ENCODE results near the gene ARPC5.

The ARPC5 gene

GRCh38 chr1:183675381-183675780 is 39.8 kb upstream of the ARPC5 start:
- Mint-ChIP-seq H3K36me3 (ENCODE audit: low read depth) (no peaks in the 10 kb centered on the region), H3K27me3 (ENCODE audit: low read depth) (no peaks in the 10 kb centered on the region), H3K4me3 (no peak overlapping the region), H3K9me3 (peaks cover 23% of the 10 kb centered on the region), H3K4me1 (peaks cover 31% of the 10 kb centered on the region), H3K27ac (peak overlapping the region in 2 of 3 experiments; percentile 70 to 71)
- TF ChIP-seq CTCF (IDR thresholded peaks at IDR 0.05; ENCODE audit: unreplicated experiment in 3 of 3), result no peak

DNA sequence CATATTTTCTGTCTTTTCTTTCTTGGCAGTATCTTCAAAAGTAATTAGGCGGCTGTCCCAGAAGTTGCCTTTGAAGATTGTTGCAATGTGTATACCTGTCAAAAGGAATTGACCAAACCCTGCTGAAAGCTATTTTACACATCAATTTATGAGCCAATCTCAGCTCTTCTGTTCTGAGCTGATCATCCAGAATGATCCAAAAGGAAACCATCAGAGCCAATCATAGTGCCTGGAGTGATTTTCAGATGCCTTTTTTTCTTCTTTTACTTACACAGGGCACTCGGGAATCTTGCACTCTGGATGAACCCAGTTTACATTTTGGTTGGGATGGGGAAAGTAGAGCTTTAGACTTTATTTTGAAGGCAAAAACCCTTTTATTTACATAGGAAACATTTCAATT is 39.3 kb upstream of the ARPC5 start:
- Mint-ChIP-seq H3K4me1 (peaks cover 31% of the 10 kb centered on the region), H3K9me3 (peaks cover 19% of the 10 kb centered on the region), H3K4me3 (no peak overlapping the region), H3K27ac (peak overlapping the region in 2 of 3 experiments; percentile 70 to 71), H3K36me3 (ENCODE audit: low read depth) (no peaks in the 10 kb centered on the region), H3K27me3 (ENCODE audit: low read depth) (no peaks in the 10 kb centered on the region)
- TF ChIP-seq CTCF (IDR thresholded peaks at IDR 0.05; ENCODE audit: unreplicated experiment in 3 of 3), result no peak

- Mint-ChIP-seq H3K36me3 (ENCODE audit: low read depth) (peaks cover 3% of the 10 kb centered on the region), H3K9me3 (peaks cover 20% of the 10 kb centered on the region), H3K4me3 (no peak overlapping the region), H3K27ac (peak overlapping the region in 2 of 3 experiments; percentile 70 to 71), H3K4me1 (peaks cover 31% of the 10 kb centered on the region), H3K27me3 (ENCODE audit: low read depth) (no peaks in the 10 kb centered on the region)
- TF ChIP-seq CTCF (IDR thresholded peaks at IDR 0.05; ENCODE audit: unreplicated experiment in 3 of 3), result no peak
Observed at GRCh38 chr1:183674339-183674738, 38.8 kb upstream of the ARPC5 start.

- Mint-ChIP-seq H3K27me3 (ENCODE audit: low read depth) (no peaks in the 10 kb centered on the region), H3K9me3 (peaks cover 20% of the 10 kb centered on the region), H3K4me3 (peak overlapping the region in 1 of 3 experiments; percentile 7), H3K27ac (peak overlapping the region in 2 of 3 experiments; percentile 70 to 83), H3K4me1 (peaks cover 31% of the 10 kb centered on the region), H3K36me3 (ENCODE audit: low read depth) (peaks cover 4% of the 10 kb centered on the region)
- TF ChIP-seq CTCF (IDR thresholded peaks at IDR 0.05; ENCODE audit: unreplicated experiment in 3 of 3), result no peak
Observed at GRCh38 chr1:183673605-183674323, 38.2 kb upstream of the ARPC5 start.

DNA sequence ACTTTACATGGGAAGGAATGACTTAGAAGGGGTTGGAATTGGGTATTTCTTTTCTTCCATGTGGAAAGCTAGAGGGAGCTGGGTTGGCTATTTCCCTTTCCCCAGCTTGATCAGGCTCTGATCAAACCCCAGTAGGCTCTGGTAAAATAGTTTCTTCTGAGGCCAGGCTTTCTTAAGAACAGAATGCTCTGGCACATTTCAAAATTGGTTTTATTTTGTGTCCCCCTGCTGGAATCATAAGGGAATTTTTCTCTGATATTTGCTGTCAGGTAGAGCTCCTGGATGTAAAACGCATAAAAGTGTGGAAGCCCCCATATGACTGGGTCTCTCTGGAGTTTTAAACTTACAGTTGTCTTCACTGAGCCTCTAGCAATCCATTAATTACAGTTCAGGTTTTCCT is 34.6 kb upstream of the ARPC5 start:
- TF ChIP-seq CTCF (IDR thresholded peaks at IDR 0.05; ENCODE audit: unreplicated experiment in 3 of 3), result no peak
- no peaks in the 10 kb centered on the region for H3K27me3 Mint-ChIP-seq (ENCODE audit: low read depth)
- H3K36me3 Mint-ChIP-seq (ENCODE audit: low read depth), result peaks cover 4% of the 10 kb centered on the region
- H3K9me3 Mint-ChIP-seq, result peaks cover 17% of the 10 kb centered on the region
- H3K27ac Mint-ChIP-seq, result no peak overlapping the region
- peaks cover 20% of the 10 kb centered on the region for H3K4me1 Mint-ChIP-seq
- H3K4me3 Mint-ChIP-seq, result no peak overlapping the region

GRCh38 chr1:183656355-183656754 is 20.8 kb upstream of the ARPC5 start:
- Mint-ChIP-seq H3K27ac (peak overlapping the region in 1 of 3 experiments; percentile 75), H3K9me3 (peaks cover 12% of the 10 kb centered on the region), H3K4me3 (no peak overlapping the region), H3K4me1 (peaks cover 28% of the 10 kb centered on the region), H3K27me3 (ENCODE audit: low read depth) (no peaks in the 10 kb centered on the region), H3K36me3 (ENCODE audit: low read depth) (no peaks in the 10 kb centered on the region)
- no peak for TF ChIP-seq CTCF (IDR thresholded peaks at IDR 0.05; ENCODE audit: unreplicated experiment in 3 of 3)

All from nephron (organoid).